HEK293T (cell line): ENCODE results near the gene NINJ1.
"Not testable (repeated sequence)": the region's sequence is repeated elsewhere in the genome, so short reads cannot be mapped to it uniquely, and the experiment has no call there.

Experiments
- CTCF ChIA-PET: fragments of 350-600 bp; formaldehyde crosslinking; extraction: SDS; loops from one replicate; lab custom pipeline; 2021; ENCODE audit warnings: antibody characterized with exemption, inconsistent platforms; lab: Yijun Ruan, JAX
- POLR2A ChIA-PET: fragments of 350-600 bp; formaldehyde crosslinking; extraction: SDS; loops from one replicate; lab custom pipeline; 2020; ENCODE audit warnings: antibody characterized with exemption, inconsistent platforms; lab: Yijun Ruan, JAX
- DNase-seq: peaks from one replicate; pipeline ENCODE4 v3.0.0; 2012; ENCODE audit warnings: mixed read lengths; ENCODE audit errors: extremely low spot score
- ARNT ChIP-seq: fragments of 450-650 bp; IDR thresholded peaks from 2 replicates; pipeline ENCODE4 v1.6.1; 2017; ENCODE audit warnings: mild to moderate bottlenecking
- BHLHE40 ChIP-seq: fragments of 450-650 bp; IDR thresholded peaks from 2 replicates; pipeline ENCODE4 v1.6.1; 2016; ENCODE audit warnings: mild to moderate bottlenecking, moderate library complexity, borderline replicate concordance
- CTBP1 ChIP-seq: fragments of 450-650 bp; IDR thresholded peaks from 2 replicates; pipeline ENCODE4 v1.6.1; 2016; ENCODE audit warnings: borderline replicate concordance
- ELF4 ChIP-seq: fragments of 450-650 bp; IDR thresholded peaks from 2 replicates; pipeline ENCODE4 v1.6.1; 2017; ENCODE audit warnings: antibody characterized with exemption
- FOXA1 ChIP-seq: fragments of 450-650 bp; IDR thresholded peaks from 2 replicates; pipeline ENCODE4 v1.6.1; 2016; ENCODE audit warnings: mild to moderate bottlenecking
- FOXK2 ChIP-seq: fragments of 450-650 bp; IDR thresholded peaks from 2 replicates; pipeline ENCODE4 v1.6.1; 2016; ENCODE audit warnings: mild to moderate bottlenecking
- FOXM1 ChIP-seq: fragments of 450-650 bp; IDR thresholded peaks from 2 replicates; pipeline ENCODE4 v1.6.1; 2017; ENCODE audit warnings: mild to moderate bottlenecking, borderline replicate concordance
- HDGF ChIP-seq: fragments of 450-650 bp; IDR thresholded peaks from 2 replicates; pipeline ENCODE4 v1.6.1; 2017; ENCODE audit warnings: antibody characterized with exemption, borderline replicate concordance
- L3MBTL2 ChIP-seq: fragments of 450-650 bp; conservative IDR thresholded peaks from 2 replicates; pipeline ENCODE4 v1.6.1; 2016; ENCODE audit warnings: mild to moderate bottlenecking
- LEF1 ChIP-seq: fragments of 450-650 bp; IDR thresholded peaks from 2 replicates; pipeline ENCODE4 v1.6.1; 2017; ENCODE audit warnings: mild to moderate bottlenecking, borderline replicate concordance
- NFRKB ChIP-seq: fragments of 450-650 bp; IDR thresholded peaks from 2 replicates; pipeline ENCODE4 v1.6.1; 2016; ENCODE audit warnings: mild to moderate bottlenecking, moderate library complexity
- SP1 ChIP-seq: fragments of 450-650 bp; IDR thresholded peaks from 2 replicates; pipeline ENCODE4 v1.6.1; 2017
- SUZ12 ChIP-seq: fragments of 450-650 bp; IDR thresholded peaks from 2 replicates; pipeline ENCODE4 v1.6.1; 2016; ENCODE audit warnings: mild to moderate bottlenecking
- TARDBP ChIP-seq: fragments of 450-650 bp; IDR thresholded peaks from 2 replicates; pipeline ENCODE4 v1.6.1; 2016
- ZNF384 ChIP-seq: fragments of 450-650 bp; IDR thresholded peaks from 2 replicates; pipeline ENCODE4 v1.6.1; 2016
- TF ChIP-seq, protein P1 (sequence below): fragments of 450-650 bp; IDR thresholded peaks from 2 replicates; pipeline ENCODE4 v1.6.1; 2016

NINJ1 gene

DNA sequence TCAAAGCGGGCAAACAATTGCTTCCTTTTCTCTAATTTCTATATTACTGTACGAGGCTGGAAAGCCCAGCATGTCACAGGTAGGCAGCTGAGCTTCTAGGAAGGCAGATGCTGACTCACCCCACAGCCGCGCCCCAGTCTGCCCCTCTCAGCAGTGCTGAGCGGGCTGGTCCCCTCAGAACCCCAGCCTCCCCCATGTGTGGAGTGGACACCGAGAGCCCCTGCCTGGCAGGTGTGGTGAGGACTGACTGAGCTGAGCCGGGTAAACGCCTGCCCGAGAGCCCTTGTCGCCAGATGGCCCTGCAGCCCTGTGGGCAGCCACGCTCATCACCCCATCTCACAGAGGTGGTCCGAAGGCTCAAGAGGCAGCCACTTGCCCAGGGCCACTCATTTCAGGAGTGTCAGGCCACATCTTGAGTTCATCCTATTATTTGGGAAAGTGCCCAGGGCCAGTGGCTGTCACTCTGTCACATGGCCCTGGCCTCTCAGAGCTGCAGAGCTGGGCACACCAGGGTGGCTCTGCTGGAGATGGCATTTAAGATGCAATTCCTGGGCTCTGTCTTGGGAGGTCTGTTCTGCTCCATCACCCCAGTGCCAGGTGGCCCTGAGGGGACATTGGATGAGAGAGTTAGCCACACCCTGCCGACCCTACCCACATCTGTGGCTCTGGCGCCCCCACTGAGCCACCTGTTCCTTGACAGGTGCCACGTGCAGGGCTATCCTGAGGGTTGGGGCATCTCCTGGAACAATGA, 25.6 kb downstream of the NINJ1 start:
- DNase-seq, result no peak
- TF ChIP-seq, protein P1, sequence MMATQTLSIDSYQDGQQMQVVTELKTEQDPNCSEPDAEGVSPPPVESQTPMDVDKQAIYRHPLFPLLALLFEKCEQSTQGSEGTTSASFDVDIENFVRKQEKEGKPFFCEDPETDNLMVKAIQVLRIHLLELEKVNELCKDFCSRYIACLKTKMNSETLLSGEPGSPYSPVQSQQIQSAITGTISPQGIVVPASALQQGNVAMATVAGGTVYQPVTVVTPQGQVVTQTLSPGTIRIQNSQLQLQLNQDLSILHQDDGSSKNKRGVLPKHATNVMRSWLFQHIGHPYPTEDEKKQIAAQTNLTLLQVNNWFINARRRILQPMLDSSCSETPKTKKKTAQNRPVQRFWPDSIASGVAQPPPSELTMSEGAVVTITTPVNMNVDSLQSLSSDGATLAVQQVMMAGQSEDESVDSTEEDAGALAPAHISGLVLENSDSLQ, result no peak
- TF ChIP-seq LEF1, result no peak
- no peak for TF ChIP-seq ELF4
- no peak for TF ChIP-seq CTBP1
- TF ChIP-seq FOXA1, result no peak
- no peak for TF ChIP-seq TARDBP
- no peak for TF ChIP-seq FOXK2
- no peak for TF ChIP-seq SP1
- no peak for TF ChIP-seq ZNF384
- no peak for TF ChIP-seq ARNT
- TF ChIP-seq BHLHE40, result no peak
- TF ChIP-seq FOXM1, result no peak
- no peak for TF ChIP-seq NFRKB
- TF ChIP-seq SUZ12, result no peak
- no peak for TF ChIP-seq HDGF
- TF ChIP-seq L3MBTL2, result no peak
- CTCF ChIA-PET, result interaction anchor here (0.6 to 1.3 kb wide), 8 partner anchors 10 to 197 kb away, joined by 3 to 4 read pairs (median 3); partner anchors contain the start of gene NINJ1
- POLR2A ChIA-PET, result no interaction called here

DNA sequence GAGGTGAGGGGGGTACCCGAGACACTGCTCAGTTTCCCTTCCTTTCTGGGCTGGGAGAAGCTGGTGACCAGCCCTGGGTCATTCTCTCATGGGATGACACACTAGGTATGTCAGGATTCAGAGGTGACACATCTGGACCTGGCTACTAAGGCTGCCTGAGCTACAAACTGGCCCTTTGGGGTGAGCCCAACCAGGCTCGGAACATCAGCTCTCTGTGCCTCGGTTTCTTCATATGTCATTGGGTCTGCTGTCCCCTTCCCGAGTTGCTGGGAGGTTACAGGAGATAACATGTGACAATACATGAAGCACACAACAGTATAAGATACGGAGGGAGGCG, 26.3 kb downstream of the NINJ1 start:
- TF ChIP-seq SP1 (no peak), LEF1 (no peak), FOXA1 (no peak), NFRKB (no peak), ELF4 (no peak), L3MBTL2 (no peak), CTBP1 (no peak), TARDBP (no peak), HDGF (no peak), FOXM1 (no peak), ARNT (no peak), BHLHE40 (no peak), ZNF384 (no peak), FOXK2 (no peak), SUZ12 (no peak)
- TF ChIP-seq, protein P1, result no peak
- CTCF ChIA-PET, result interaction anchor here (1.3 kb wide), 1 partner anchor 27 kb away, joined by 4 read pairs; the partner anchor contains the start of gene NINJ1
- POLR2A ChIA-PET, result no interaction called here
- DNase-seq, result no peak

DNA sequence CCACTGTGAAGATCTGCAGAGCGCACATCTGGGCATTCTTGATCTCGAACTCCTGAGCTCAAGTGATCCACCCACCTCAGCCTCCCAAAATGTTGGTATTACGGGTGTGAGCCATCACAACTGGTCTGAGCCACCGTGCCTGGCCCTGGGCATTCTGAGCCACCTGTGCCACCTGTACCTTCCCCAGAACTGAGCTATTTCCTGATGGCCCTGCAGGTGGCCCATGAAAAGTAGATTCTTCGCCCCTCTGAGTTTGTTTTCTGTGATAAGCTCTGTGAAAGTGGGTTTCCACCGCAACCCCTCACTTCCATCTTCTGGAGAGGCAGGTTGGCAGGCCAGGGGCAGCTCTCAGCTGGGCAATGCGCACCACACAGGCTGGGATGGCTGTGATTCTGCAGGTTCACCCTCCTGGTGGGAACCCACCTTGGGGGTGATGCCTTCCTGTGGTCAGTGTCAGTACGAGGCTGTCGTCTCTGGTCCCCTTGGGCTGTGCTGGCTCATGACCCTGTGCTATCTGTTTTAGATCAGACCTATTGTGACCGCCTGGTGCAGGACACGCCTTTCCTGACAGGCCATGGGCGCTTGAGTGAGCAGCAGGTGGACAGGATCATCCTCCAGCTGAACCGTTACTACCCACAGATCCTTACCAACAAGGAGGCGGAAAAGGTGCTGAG, 26.8 kb downstream of the NINJ1 start:
- TF ChIP-seq TARDBP (no peak), FOXA1 (no peak), CTBP1 (no peak), ELF4 (no peak), SP1 (no peak), ARNT (no peak), ZNF384 (no peak), SUZ12 (no peak), BHLHE40 (no peak), FOXK2 (no peak), HDGF (no peak), NFRKB (no peak), FOXM1 (no peak), LEF1 (no peak), L3MBTL2 (no peak)
- TF ChIP-seq, protein P1, result no peak
- ChIA-PET CTCF (interaction anchor here (0.7 to 1.3 kb wide), 2 partner anchors 27 to 1160 kb away, joined by 4 read pairs; partner anchors contain the start of gene NINJ1), POLR2A (no interaction called here)
- DNase-seq, result no peak

DNA sequence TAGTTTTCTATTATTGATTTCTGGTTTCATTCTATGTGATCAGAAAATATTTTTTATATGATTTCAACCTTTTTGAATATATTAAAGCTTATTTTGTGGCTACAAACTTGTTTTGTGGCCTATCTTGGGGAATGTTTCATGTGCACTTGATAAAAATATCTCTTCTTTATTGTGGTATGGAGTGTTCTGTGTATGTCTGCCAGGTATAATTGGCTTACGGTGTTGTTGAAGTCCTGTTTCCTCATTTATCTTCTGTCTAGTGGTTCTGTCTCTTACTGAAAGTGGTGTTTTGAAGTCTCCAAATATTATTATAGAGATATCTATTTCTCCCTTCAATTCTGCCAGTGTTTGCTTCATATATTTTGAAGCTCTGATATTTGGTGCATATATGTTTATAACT, 28.4 kb downstream of the NINJ1 start:
- no peak for DNase-seq
- ChIA-PET CTCF (no interaction called here), POLR2A (interaction anchor here (1.3 kb wide), 1 partner anchor 9 kb away, joined by 3 read pairs; no protein-coding TSS in a partner anchor)
- TF ChIP-seq L3MBTL2 (no peak), BHLHE40 (no peak), LEF1 (no peak), SP1 (no peak), SUZ12 (no peak), FOXA1 (no peak), ARNT (no peak), CTBP1 (no peak), FOXM1 (no peak), HDGF (no peak), TARDBP (no peak), ELF4 (no peak)

DNA sequence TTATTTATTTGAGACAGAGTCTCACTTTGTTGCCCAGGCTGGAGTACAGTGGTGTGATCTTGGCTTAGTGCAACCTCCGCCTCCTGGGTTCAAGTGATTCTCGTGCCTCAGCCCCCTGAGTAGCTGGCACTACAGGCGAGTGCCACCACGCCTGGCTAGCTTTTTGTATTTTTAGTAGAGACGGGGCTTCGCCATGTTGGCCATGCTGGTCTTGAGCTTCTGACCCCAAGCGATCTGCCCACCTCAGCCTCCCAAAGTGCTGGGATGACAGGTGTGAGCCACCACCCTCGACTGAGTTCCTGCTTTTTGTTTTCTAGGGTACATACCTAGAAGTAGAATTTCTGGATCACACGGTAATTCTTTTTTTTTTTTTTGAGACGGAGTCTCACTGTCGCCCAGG, 33.0 kb downstream of the NINJ1 start:
- DNase-seq, POLR2A ChIA-PET, CTCF ChIA-PET: not testable (repeated sequence)
